Transverse colon (tissue), 4 donors: ENCODE measurements around the gene SYNPO2. TPM values are rescaled to one million over a fixed set of nuclear protein-coding genes. Genes with fewer than 3 reads are reported as not detected.

Source experiments
- DNase-seq: peaks from one replicate; pipeline ENCODE4 v3.0.0-alpha.2; 2019
- H3K27ac ChIP-seq, 4 donors: fragments of 200-600 bp; sonication (generic); 2 replicates each; pipeline ENCODE4 v1.5.1; 2016 to 2018; ENCODE audit warnings: inconsistent platforms in 4 of 4
- H3K27me3 ChIP-seq: fragments of 200-600 bp; sonication (generic); 2 replicates; pipeline ENCODE4 v1.5.1; 2017; ENCODE audit warnings: inconsistent platforms
- H3K36me3 ChIP-seq, 4 donors: fragments of 200-600 bp; sonication (generic); 2 replicates each; pipeline ENCODE4 v1.5.1; 2017 to 2019; ENCODE audit warnings: inconsistent platforms in 4 of 4
- H3K4me1 ChIP-seq, 4 donors: fragments of 200-600 bp; sonication (generic); 2 replicates each; pipeline ENCODE4 v1.5.1; 2017 to 2020; ENCODE audit warnings: inconsistent platforms in 4 of 4
- H3K4me3 ChIP-seq, 4 donors: fragments of 200-600 bp; sonication (generic); 1 replicate in 1 of 4; 2 replicates in 3 of 4; pipeline versions ENCODE4 v1.5.1 to v1.6.1; 2017 to 2019; ENCODE audit warnings: inconsistent platforms in 4 of 4
- H3K9me3 ChIP-seq, 2 donors: fragments of 200-600 bp; sonication (generic); 2 replicates each; pipeline ENCODE4 v1.5.1; 2017 to 2019; ENCODE audit warnings: inconsistent platforms in 2 of 2
- EP300 ChIP-seq: sonication (generic); formaldehyde crosslinking; IDR thresholded peaks from one replicate; pipeline ENCODE4 v1.6.1; 2017; ENCODE audit warnings: antibody characterized with exemption, low read depth
- POLR2A ChIP-seq: fragments of 450-650 bp; IDR thresholded peaks from one replicate; pipeline ENCODE4 v1.6.1; 2016; ENCODE audit warnings: antibody characterized with exemption, mild to moderate bottlenecking, moderate library complexity
- POLR2AphosphoS5 ChIP-seq, 3 donors: sonication (generic); formaldehyde crosslinking; IDR thresholded peaks; one replicate each; pipeline ENCODE4 v1.6.1; 2016; ENCODE audit warnings: antibody characterized with exemption in 3 of 3
- whole genome bisulfite sequencing, 2 donors: methylation state at CpG; one replicate each; pipeline ENCODE4 v1.1.5; 2018; ENCODE audit warnings: low coverage in 1 of 2; 5-methylcytosine and 5-hydroxymethylcytosine counted together
- in situ Hi-C, 4 donors: fragments of 200-750 bp; cut with MboI; loops; one replicate each; pipeline versions ENCODE4 v1.15.0 to v1.15.1; 2017; ENCODE audit warnings: low sequenced_read_pairs in 3 of 4, low pct_ligation_motif_present in 1 of 4, low pct_unique_long_range_greater_than_20kb in 1 of 4
- intact Hi-C: fragments of 100-400 bp; cut with DNase I; formaldehyde crosslinking; loops from one replicate; pipeline ENCODE4 v1.15.1; 2023; ENCODE audit warnings: low total_unique reads
- total RNA-seq, 4 donors: library from RNA; depleted of rRNA; stranded (reverse); fragments of >200 nt; gene quantifications; one replicate each; pipeline ENCODE4 v1.1.0, GENCODE V29; 2016
- TF ChIP-seq, protein P1 (sequence below), 5 experiments: fragments of 200-600 bp in 3 of 5; fragments of 450-650 bp in 2 of 5; sonication (generic) in 3 of 5; IDR thresholded peaks; 1 replicate in 2 of 5; 2 replicates in 3 of 5; pipeline ENCODE4 v1.5.1; 2016 to 2017; ENCODE audit warnings: antibody characterized with exemption in 5 of 5, inconsistent platforms in 3 of 5, mild to moderate bottlenecking in 2 of 5, moderate library complexity in 1 of 5

Gene SYNPO2
- total RNA-seq, 4 donors from 2014 or later = 99.7 to 400 (median 145) TPM

GRCh38 chr4:118849867-118850487 lies 38.7 kb upstream of the SYNPO2 start:
- H3K36me3 ChIP-seq = no peaks in the 10 kb centered on the region
- peak overlapping the region in 3 of 4 donors; percentile 10 to 45 (median 24) for H3K4me3 ChIP-seq
- H3K27me3 ChIP-seq = no peaks in the 10 kb centered on the region
- no peaks in the 10 kb centered on the region for H3K9me3 ChIP-seq
- TF ChIP-seq EP300 (no peak), POLR2A (no peak), POLR2AphosphoS5 (IDR thresholded peaks at IDR 0.05) (no peak)
- TF ChIP-seq, protein P1, sequence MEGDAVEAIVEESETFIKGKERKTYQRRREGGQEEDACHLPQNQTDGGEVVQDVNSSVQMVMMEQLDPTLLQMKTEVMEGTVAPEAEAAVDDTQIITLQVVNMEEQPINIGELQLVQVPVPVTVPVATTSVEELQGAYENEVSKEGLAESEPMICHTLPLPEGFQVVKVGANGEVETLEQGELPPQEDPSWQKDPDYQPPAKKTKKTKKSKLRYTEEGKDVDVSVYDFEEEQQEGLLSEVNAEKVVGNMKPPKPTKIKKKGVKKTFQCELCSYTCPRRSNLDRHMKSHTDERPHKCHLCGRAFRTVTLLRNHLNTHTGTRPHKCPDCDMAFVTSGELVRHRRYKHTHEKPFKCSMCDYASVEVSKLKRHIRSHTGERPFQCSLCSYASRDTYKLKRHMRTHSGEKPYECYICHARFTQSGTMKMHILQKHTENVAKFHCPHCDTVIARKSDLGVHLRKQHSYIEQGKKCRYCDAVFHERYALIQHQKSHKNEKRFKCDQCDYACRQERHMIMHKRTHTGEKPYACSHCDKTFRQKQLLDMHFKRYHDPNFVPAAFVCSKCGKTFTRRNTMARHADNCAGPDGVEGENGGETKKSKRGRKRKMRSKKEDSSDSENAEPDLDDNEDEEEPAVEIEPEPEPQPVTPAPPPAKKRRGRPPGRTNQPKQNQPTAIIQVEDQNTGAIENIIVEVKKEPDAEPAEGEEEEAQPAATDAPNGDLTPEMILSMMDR (IDR thresholded peaks at IDR 0.05) = no peak
- H3K4me1 ChIP-seq = peaks cover 0 to 10% (median 0%) of the 10 kb centered on the region in 4 donors
- peak overlapping the region in 3 of 4 donors; percentile 10 to 29 (median 23) for H3K27ac ChIP-seq
- in situ Hi-C loops = no loop called here
- WGBS, 2 donors = 96 to 100% methylated on average over 1 to 2 of the region's 2 CpGs
- DNase-seq = no peak
- intact Hi-C loops = no loop called here

DNA sequence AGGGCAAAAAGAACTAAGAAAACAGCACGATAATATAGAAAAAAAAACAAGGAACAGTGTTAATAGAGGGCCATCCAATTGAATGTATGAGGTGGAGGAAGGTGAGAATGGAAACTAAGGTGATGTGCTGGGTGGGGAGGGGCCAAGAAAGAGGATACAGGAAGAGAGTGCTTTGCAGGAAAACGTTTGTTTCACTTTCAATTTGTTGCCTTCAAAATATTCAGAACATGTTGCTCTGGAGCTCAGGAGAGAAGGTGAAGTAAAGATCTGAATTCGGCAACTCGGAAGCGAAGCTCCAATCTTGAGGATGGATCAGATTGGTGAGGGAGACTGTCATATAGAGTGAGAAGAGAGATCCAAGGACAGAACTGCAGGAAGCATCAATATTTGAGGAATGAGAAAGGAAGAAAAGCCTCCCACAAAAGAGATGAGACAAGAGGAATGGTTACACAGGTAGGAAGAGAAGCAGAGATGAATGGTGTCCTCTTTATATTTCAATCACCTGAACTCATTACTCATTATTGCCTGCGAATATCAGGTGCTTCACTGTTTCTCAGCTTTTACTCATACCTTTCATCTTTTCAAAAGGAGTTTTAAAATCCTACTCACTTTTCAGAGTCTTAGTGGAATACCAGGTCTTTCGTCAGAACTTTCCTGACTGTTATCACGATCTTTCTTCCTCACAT lies 38.0 kb upstream of the SYNPO2 start:
- DNase-seq = peak; percentile 11
- intact Hi-C loops = no loop called here

DNA sequence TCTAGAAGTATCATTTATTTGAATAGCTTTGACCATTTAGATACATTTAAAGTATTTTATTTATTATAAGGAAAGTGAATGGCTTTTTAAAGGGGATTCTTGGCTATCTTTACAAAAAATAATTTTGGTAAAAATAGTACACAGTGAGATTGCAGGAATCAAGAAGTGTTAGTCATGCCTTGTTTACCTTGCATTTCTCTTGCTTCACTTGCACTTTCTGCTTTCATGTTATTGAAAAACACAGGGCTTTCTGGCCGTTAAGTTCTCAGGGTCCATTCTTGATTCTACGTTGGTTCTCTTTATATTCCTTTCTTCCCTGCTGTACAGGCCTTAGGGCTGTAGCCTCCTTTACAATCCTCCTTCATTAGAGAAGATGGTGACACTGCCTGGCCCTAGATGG lies 30.9 kb upstream of the SYNPO2 start:
- WGBS, 2 donors = 90 to 92% methylated on average over 2 of the region's 2 CpGs
- TF ChIP-seq, protein P1 (IDR thresholded peaks at IDR 0.05) = no peak
- TF ChIP-seq POLR2A (no peak), POLR2AphosphoS5 (IDR thresholded peaks at IDR 0.05) (no peak), EP300 (no peak)
- Histone ChIP-seq H3K4me1 (no peaks in the 10 kb centered on the region), H3K4me3 (no peak overlapping the region), H3K27ac (no peak overlapping the region), H3K9me3 (no peaks in the 10 kb centered on the region), H3K36me3 (no peaks in the 10 kb centered on the region), H3K27me3 (no peaks in the 10 kb centered on the region)
- DNase-seq = no peak
- intact Hi-C loops = no loop called here
- in situ Hi-C loops = no loop called here

More for the DNA sequence above, 38.0 kb upstream of the SYNPO2 start:
- peak overlapping the region in 3 of 4 donors; percentile 10 to 29 (median 23) for H3K27ac ChIP-seq
- peaks cover 0 to 10% (median 0%) of the 10 kb centered on the region in 4 donors for H3K4me1 ChIP-seq
- in situ Hi-C loops = no loop called here
- TF ChIP-seq POLR2A (no peak), EP300 (no peak), POLR2AphosphoS5 (IDR thresholded peaks at IDR 0.05) (no peak)
- TF ChIP-seq, protein P1 (IDR thresholded peaks at IDR 0.05) = no peak
- H3K36me3 ChIP-seq = no peaks in the 10 kb centered on the region
- 37 to 47% methylated on average over 8 of the region's 8 CpGs for WGBS, 2 donors
- H3K4me3 ChIP-seq = peak overlapping the region in 3 of 4 donors; percentile 10 to 45 (median 24)
- no peaks in the 10 kb centered on the region for H3K9me3 ChIP-seq
- no peaks in the 10 kb centered on the region for H3K27me3 ChIP-seq

DNA sequence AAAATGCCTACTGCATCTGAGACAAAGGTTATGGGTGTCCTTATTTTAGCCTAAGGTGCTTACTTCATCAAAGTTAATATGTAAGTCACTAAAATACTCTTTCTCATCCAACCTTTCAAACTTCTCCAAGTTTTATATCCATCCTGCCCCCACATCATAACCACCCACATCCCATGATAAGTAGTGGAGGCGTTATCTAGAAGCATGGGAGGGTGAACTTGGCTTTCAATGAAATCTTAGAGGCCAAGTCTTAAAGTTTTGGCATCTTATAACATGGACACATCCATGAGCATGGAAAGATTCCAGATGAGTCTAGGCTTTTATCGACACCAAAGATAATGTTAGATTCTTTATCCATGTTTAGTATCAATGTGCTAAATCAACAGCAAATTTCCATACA lies 29.9 kb upstream of the SYNPO2 start:
- Histone ChIP-seq H3K4me3 (no peak overlapping the region), H3K4me1 (no peaks in the 10 kb centered on the region), H3K36me3 (no peaks in the 10 kb centered on the region), H3K27ac (no peak overlapping the region), H3K27me3 (no peaks in the 10 kb centered on the region), H3K9me3 (no peaks in the 10 kb centered on the region)
- in situ Hi-C loops (no loop called here), intact Hi-C loops (no loop called here)
- TF ChIP-seq POLR2AphosphoS5 (IDR thresholded peaks at IDR 0.05) (no peak), POLR2A (no peak), EP300 (no peak)
- TF ChIP-seq, protein P1 (IDR thresholded peaks at IDR 0.05) = no peak
- 86 to 95% methylated on average over 2 of the region's 2 CpGs for WGBS, 2 donors
- no peak for DNase-seq
